ENCODE results near the gene PHAF1. TPM values are rescaled to one million over a fixed set of nuclear protein-coding genes. Genes with fewer than 3 reads are reported as not detected.
A peak's percentile ranks its signal among the peaks of the same experiment; 100 is the strongest.

PHAF1 gene
- total and polyA plus RNA-seq, 2 of the 13 experiments (the other 11 are each of a cell fraction or from before 2014, with no cell fraction given): 48.3 to 174 TPM

DNA sequence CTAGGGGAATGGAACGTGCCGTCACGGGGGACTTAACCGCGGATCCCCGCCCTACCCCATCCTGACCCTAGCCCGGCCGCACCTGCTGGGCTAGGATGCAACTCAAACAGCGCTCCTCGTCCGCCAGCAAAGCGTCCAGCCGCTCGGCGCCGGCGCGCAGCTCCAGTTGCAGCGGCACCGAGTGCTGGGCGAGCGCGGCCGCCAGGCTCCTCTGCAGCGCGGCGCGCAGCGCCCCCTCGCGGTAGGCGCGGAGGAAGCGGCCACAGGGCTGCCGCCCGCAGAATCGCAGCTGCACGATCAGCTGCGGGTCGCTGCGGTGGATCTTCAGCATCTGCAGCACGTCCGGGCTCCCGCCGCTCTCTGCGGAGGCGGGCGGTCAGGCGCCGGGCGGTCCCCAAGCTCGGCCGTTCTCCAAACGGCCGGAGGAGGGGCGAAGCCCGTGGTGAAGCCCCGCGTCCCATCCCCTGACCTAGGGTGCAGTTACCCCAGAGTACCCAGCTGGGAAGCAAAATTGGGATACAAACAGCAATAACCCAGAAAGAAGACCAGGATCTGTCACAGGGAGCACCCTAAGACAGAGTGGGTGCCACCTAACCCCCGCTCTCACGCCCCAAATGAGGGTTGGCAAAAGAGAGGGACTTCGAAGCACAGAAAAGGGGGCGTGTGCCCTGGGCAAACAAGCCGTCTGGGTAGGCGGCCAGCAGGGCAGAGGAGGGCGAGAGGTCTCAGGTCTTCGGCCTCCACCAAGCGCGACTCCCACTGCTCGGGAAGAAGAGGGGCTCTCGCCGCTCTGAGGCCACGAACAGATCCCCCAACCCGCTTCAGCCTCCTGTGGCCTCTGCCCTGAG, 45.8 kb downstream of the PHAF1 start (continued):
- TF ChIP-seq, protein P1, sequence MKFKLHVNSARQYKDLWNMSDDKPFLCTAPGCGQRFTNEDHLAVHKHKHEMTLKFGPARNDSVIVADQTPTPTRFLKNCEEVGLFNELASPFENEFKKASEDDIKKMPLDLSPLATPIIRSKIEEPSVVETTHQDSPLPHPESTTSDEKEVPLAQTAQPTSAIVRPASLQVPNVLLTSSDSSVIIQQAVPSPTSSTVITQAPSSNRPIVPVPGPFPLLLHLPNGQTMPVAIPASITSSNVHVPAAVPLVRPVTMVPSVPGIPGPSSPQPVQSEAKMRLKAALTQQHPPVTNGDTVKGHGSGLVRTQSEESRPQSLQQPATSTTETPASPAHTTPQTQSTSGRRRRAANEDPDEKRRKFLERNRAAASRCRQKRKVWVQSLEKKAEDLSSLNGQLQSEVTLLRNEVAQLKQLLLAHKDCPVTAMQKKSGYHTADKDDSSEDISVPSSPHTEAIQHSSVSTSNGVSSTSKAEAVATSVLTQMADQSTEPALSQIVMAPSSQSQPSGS (CRISPR knock-in tag; IDR thresholded peaks at IDR 0.05): no peak
- TF ChIP-seq IRF2 (CRISPR knock-in tag; IDR thresholded peaks at IDR 0.05) (peak; percentile 47; the same call in 1 of the 2 replicates), ZNF776 (CRISPR knock-in tag; IDR thresholded peaks at IDR 0.05) (peak; percentile 91), JDP2 (CRISPR knock-in tag; IDR thresholded peaks at IDR 0.05; ENCODE audit: borderline replicate concordance) (no peak), MED1 (CRISPR knock-in tag; IDR thresholded peaks at IDR 0.05) (peak; percentile 77), ZNF136 (CRISPR knock-in tag; IDR thresholded peaks at IDR 0.05; ENCODE audit: low read depth) (no peak), KLF11 (CRISPR knock-in tag; IDR thresholded peaks at IDR 0.05) (no peak), LCORL (IDR thresholded peaks at IDR 0.05) (no peak), LCORL (CRISPR knock-in tag; IDR thresholded peaks at IDR 0.05) (peak; percentile 67; the same call in 1 of the 2 replicates), YEATS4 (CRISPR knock-in tag; IDR thresholded peaks at IDR 0.05; ENCODE audit: borderline replicate concordance) (peak; percentile 39; the same call in 1 of the 2 replicates), ZNF496 (CRISPR knock-in tag; IDR thresholded peaks at IDR 0.05; ENCODE audit: insufficient replicate concordance) (no peak), ZSCAN12 (CRISPR knock-in tag; IDR thresholded peaks at IDR 0.05) (0 out of 2 replicates have a peak, but pooled peaks have one; percentile 83), ELF3 (CRISPR knock-in tag; IDR thresholded peaks at IDR 0.05) (peak; percentile 67; the same call in 1 of the 2 replicates), MATR3 (CRISPR knock-in tag; IDR thresholded peaks at IDR 0.05) (no peak)
- TF ChIP-seq, protein P2, sequence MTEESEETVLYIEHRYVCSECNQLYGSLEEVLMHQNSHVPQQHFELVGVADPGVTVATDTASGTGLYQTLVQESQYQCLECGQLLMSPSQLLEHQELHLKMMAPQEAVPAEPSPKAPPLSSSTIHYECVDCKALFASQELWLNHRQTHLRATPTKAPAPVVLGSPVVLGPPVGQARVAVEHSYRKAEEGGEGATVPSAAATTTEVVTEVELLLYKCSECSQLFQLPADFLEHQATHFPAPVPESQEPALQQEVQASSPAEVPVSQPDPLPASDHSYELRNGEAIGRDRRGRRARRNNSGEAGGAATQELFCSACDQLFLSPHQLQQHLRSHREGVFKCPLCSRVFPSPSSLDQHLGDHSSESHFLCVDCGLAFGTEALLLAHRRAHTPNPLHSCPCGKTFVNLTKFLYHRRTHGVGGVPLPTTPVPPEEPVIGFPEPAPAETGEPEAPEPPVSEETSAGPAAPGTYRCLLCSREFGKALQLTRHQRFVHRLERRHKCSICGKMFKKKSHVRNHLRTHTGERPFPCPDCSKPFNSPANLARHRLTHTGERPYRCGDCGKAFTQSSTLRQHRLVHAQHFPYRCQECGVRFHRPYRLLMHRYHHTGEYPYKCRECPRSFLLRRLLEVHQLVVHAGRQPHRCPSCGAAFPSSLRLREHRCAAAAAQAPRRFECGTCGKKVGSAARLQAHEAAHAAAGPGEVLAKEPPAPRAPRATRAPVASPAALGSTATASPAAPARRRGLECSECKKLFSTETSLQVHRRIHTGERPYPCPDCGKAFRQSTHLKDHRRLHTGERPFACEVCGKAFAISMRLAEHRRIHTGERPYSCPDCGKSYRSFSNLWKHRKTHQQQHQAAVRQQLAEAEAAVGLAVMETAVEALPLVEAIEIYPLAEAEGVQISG (CRISPR knock-in tag; IDR thresholded peaks at IDR 0.05): peak; percentile 77
- TF ChIP-seq, protein P3, sequence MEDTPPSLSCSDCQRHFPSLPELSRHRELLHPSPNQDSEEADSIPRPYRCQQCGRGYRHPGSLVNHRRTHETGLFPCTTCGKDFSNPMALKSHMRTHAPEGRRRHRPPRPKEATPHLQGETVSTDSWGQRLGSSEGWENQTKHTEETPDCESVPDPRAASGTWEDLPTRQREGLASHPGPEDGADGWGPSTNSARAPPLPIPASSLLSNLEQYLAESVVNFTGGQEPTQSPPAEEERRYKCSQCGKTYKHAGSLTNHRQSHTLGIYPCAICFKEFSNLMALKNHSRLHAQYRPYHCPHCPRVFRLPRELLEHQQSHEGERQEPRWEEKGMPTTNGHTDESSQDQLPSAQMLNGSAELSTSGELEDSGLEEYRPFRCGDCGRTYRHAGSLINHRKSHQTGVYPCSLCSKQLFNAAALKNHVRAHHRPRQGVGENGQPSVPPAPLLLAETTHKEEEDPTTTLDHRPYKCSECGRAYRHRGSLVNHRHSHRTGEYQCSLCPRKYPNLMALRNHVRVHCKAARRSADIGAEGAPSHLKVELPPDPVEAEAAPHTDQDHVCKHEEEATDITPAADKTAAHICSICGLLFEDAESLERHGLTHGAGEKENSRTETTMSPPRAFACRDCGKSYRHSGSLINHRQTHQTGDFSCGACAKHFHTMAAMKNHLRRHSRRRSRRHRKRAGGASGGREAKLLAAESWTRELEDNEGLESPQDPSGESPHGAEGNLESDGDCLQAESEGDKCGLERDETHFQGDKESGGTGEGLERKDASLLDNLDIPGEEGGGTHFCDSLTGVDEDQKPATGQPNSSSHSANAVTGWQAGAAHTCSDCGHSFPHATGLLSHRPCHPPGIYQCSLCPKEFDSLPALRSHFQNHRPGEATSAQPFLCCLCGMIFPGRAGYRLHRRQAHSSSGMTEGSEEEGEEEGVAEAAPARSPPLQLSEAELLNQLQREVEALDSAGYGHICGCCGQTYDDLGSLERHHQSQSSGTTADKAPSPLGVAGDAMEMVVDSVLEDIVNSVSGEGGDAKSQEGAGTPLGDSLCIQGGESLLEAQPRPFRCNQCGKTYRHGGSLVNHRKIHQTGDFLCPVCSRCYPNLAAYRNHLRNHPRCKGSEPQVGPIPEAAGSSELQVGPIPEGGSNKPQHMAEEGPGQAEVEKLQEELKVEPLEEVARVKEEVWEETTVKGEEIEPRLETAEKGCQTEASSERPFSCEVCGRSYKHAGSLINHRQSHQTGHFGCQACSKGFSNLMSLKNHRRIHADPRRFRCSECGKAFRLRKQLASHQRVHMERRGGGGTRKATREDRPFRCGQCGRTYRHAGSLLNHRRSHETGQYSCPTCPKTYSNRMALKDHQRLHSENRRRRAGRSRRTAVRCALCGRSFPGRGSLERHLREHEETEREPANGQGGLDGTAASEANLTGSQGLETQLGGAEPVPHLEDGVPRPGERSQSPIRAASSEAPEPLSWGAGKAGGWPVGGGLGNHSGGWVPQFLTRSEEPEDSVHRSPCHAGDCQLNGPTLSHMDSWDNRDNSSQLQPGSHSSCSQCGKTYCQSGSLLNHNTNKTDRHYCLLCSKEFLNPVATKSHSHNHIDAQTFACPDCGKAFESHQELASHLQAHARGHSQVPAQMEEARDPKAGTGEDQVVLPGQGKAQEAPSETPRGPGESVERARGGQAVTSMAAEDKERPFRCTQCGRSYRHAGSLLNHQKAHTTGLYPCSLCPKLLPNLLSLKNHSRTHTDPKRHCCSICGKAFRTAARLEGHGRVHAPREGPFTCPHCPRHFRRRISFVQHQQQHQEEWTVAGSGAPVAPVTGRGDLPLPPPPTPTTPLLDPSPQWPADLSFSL (CRISPR knock-in tag; IDR thresholded peaks at IDR 0.05): no peak
- TF ChIP-seq, protein P4, sequence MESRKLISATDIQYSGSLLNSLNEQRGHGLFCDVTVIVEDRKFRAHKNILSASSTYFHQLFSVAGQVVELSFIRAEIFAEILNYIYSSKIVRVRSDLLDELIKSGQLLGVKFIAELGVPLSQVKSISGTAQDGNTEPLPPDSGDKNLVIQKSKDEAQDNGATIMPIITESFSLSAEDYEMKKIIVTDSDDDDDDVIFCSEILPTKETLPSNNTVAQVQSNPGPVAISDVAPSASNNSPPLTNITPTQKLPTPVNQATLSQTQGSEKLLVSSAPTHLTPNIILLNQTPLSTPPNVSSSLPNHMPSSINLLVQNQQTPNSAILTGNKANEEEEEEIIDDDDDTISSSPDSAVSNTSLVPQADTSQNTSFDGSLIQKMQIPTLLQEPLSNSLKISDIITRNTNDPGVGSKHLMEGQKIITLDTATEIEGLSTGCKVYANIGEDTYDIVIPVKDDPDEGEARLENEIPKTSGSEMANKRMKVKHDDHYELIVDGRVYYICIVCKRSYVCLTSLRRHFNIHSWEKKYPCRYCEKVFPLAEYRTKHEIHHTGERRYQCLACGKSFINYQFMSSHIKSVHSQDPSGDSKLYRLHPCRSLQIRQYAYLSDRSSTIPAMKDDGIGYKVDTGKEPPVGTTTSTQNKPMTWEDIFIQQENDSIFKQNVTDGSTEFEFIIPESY (CRISPR knock-in tag; IDR thresholded peaks at IDR 0.05): peak; percentile 49; the same call in 1 of the 2 replicates

All from HepG2 (cell line).